RPMI7951 (cell line): ENCODE measurements around the gene KAT6B. TPM values are rescaled to one million over a fixed set of nuclear protein-coding genes. Genes with fewer than 3 reads are reported as not detected.

Experiments used
- DNase-seq: peaks from one replicate; pipeline ENCODE4 v3.0.0-alpha.2; 2012; ENCODE audit warnings: low read depth
- total RNA-seq: library from RNA; depleted of rRNA; stranded (reverse); fragments of >200 nt; shearing (Covaris generic); gene quantifications from 2 replicates; pipeline ENCODE4 v1.2.3, GENCODE V29; 2014

The KAT6B gene
- total RNA-seq, 1 experiment from 2014 or later: 9.1 TPM

- no peak for DNase-seq
These were observed 186.6 kb downstream of the KAT6B start for GRCh38 chr10:75013007-75013406.

DNA sequence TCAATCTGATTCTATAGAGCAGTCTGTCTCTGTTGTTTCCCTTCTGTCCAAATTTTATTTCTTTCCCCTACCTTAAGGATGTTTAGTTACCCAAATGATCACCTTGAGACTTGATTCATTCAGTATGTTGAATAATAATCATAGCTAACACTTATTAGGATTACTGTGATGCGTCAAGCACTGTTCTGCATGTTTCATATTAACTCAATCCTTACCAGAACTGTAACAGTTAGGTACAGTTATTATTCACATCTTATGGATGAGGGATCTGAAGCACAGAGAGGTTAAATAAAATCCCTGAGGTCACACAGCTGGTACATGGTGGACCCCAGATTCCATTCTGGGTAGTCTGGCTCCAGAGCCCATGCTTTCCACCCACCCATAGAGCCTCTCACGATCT, 187.1 kb downstream of the KAT6B start:
- DNase-seq: no peak

GRCh38 chr10:75014516-75015230, 188.3 kb downstream of the KAT6B start:
- DNase-seq: no peak

GRCh38 chr10:75015442-75015841, 189.0 kb downstream of the KAT6B start:
- DNase-seq: no peak

GRCh38 chr10:75016325-75016724, 189.9 kb downstream of the KAT6B start:
- DNase-seq: no peak

DNA sequence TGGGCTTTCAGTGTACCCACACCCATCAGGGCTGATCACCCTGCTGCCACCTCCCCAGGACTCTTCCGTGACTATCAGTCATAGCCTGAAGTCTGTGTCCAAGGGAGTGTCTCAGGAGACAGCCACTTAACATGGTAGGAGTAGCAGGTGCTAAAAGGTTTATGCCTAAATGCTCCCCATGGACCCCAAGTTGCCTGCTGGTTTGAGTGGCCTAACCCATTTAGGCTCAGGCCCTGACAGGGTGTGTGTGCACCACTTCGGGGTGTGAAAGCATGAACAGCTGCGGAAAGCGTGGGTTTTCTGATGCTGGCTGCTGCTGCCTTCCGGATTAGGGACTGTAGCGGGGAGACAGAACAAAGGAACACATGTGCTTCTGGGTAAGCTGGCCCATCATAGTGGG, 191.9 kb downstream of the KAT6B start:
- no peak for DNase-seq

- DNase-seq: no peak
These were observed 192.4 kb downstream of the KAT6B start for GRCh38 chr10:75018686-75019307.

DNA sequence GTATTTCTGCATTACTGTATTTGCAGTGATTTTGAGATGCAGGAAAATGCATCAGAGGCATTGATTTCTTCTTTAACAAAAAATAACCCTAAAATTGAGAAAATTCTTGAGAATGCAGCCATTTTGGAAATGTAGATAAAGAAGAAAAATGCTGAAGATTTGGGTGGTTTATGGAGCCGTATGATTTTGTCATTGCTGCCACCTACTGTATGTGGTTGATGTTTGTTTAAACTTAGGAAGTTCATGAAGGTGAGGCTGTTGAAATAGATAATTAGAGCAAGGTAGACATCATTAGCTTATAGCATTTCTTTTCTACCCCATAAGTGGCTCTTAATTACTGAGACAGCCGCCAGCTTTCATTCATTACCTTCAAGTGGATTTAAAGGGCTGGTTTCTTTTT, 193.0 kb downstream of the KAT6B start:
- DNase-seq: peak; percentile 11

DNA sequence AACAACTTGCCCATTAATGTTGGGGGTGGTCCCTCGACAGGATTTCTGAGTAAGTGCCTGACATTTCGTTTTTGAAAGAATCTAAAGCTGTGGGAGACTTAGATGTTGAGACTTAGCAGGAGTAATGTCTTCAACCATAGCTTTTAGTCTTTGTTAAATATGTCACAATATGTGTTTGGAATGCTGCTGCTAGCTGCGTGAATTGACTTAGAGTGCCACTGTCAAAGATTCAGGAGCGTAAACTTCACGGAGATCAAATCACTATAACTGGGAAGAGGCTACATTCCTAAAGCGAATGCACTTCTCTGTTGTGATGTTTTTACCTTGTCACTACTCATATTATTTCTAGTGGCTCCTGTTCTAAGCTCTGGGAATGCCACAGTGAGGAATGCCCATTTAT, 193.8 kb downstream of the KAT6B start:
- DNase-seq: no peak

- DNase-seq: no peak
These were observed 195.2 kb downstream of the KAT6B start for GRCh38 chr10:75021379-75022249.

DNA sequence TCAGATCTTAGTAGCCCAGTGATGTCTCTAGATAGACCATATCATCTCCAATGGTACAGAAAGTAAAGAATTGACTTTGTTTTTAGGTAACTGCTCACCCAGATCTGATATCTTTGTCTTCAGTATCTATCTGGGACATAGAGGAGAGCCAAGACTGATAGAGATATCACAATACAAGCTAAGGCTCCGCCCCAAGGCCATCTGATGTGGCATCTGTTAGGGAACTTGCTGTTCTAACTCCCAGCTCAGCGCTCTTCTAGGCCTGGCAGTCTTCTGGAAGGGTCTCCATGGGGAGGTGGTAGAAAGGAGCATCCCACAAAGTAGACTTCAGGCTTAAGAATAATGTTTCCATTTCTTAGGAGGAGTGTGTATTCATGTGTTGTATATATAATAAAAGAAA, 196.7 kb downstream of the KAT6B start:
- DNase-seq: no peak

- no peak for DNase-seq
These were observed 198.6 kb downstream of the KAT6B start for GRCh38 chr10:75024971-75025523.

DNA sequence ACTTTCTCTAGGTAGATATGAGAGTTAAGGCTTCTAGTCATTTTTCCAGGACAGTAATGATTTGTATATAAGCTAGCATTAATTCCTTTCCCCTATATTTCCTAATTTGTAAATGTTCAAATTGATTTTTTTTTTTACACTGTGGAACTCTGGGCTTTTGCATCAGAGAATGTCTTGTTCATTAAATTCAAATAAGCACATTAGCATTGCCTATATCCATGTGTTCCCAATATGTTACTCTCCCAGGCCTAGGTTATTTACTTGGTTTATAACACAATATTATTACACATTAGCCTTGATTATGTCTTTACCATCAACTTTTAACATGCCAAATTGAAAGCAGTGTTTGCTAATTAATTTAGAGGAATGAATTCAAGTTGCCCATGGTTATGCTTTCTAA, 201.6 kb downstream of the KAT6B start:
- DNase-seq: no peak

GRCh38 chr10:75028748-75029147, 202.3 kb downstream of the KAT6B start:
- DNase-seq: no peak

GRCh38 chr10:75029420-75029819, 203.0 kb downstream of the KAT6B start:
- DNase-seq: no peak

GRCh38 chr10:75029857-75030256, 203.5 kb downstream of the KAT6B start:
- DNase-seq: no peak

GRCh38 chr10:75030371-75030770, 204.0 kb downstream of the KAT6B start:
- DNase-seq: no peak

GRCh38 chr10:75032119-75032518, 205.7 kb downstream of the KAT6B start:
- DNase-seq: no peak

DNA sequence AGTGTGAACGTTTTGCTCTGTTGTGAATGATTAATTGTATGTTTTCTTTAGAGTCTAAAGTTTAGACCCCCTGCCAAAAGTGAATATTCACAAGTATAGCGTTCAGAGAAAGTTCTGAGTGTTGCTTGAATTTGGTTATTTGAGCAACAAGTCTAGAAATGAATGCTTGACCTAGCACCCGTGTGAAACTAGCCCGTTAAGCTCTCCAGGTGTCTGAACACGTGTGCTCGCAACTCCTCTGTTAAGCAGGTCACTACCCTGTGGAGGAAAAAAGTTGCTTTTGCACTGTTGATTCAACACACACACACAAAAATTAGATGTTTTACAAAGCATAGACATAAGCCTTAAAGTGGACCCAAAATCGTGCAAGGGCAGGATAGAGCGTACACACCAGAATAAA, 206.4 kb downstream of the KAT6B start:
- no peak for DNase-seq

DNA sequence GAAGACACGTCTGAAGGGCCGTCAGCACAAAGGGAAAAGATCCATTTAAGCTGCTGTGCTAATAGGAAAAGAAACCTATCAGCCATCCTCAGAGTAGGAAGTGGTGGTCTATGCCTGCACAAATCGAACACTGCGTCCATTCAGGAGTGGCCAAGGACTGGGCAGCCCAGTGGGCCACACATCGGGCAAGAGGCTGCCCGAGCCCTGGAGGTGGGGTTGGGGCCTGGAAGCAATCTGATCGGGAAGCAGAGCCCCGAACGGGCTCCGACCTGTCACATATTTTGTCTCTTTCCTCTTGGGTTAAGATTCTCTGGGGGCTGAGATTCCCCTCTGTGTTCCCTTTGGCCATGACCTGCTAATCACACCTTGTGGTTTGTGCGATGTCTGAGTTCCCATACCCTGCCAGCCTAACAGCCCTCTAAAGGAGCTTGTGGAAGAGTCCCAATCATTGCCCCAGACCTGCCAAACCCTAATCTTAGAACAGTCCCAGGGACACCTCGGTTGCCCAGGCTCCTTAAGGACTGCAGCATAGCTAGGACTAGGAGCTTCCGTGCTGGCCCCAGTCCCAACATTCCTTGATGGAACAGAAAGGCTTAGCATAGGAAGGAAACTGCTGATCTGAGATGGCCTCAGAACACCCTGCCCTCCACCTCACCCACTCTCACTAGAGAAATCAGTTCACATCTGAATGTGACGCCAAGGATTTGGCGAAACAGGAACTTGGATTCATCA, 207.2 kb downstream of the KAT6B start:
- no peak for DNase-seq

DNA sequence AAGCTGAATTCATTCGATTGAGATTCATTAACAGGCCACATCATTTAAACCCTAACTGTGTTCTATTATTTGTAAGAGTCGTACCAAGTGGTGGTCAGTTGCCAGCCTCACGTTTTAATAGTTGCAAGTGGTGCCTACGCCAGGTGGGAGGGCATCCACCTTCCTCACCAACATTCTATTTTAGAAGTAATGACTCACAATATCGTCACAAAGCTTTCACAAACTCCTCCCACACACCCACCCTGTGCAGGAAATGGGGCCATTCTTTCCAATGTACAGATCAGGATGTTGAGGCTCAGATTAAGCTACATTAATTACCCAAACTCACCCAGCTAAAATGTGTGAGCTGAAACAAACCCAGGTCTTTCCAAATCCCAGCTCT, 207.7 kb downstream of the KAT6B start:
- DNase-seq: no peak
